Transverse colon (tissue), 4 donors: ENCODE measurements around the gene MRC1. TPM values are rescaled to one million over a fixed set of nuclear protein-coding genes. Genes with fewer than 3 reads are reported as not detected.

Source experiments
- DNase-seq: peaks from one replicate; pipeline ENCODE4 v3.0.0-alpha.2; 2019
- H3K27ac ChIP-seq, 4 donors: fragments of 200-600 bp; sonication (generic); 2 replicates each; pipeline ENCODE4 v1.5.1; 2016 to 2018; ENCODE audit warnings: inconsistent platforms in 4 of 4
- H3K27me3 ChIP-seq: fragments of 200-600 bp; sonication (generic); 2 replicates; pipeline ENCODE4 v1.5.1; 2017; ENCODE audit warnings: inconsistent platforms
- H3K36me3 ChIP-seq, 4 donors: fragments of 200-600 bp; sonication (generic); 2 replicates each; pipeline ENCODE4 v1.5.1; 2017 to 2019; ENCODE audit warnings: inconsistent platforms in 4 of 4
- H3K4me1 ChIP-seq, 4 donors: fragments of 200-600 bp; sonication (generic); 2 replicates each; pipeline ENCODE4 v1.5.1; 2017 to 2020; ENCODE audit warnings: inconsistent platforms in 4 of 4
- H3K4me3 ChIP-seq, 4 donors: fragments of 200-600 bp; sonication (generic); 1 replicate in 1 of 4; 2 replicates in 3 of 4; pipeline versions ENCODE4 v1.5.1 to v1.6.1; 2017 to 2019; ENCODE audit warnings: inconsistent platforms in 4 of 4
- H3K9me3 ChIP-seq, 2 donors: fragments of 200-600 bp; sonication (generic); 2 replicates each; pipeline ENCODE4 v1.5.1; 2017 to 2019; ENCODE audit warnings: inconsistent platforms in 2 of 2
- CTCF ChIP-seq, 5 experiments: fragments of 200-600 bp in 3 of 5; fragments of 450-650 bp in 2 of 5; sonication (generic) in 3 of 5; IDR thresholded peaks; 1 replicate in 2 of 5; 2 replicates in 3 of 5; pipeline ENCODE4 v1.5.1; 2016 to 2017; ENCODE audit warnings: antibody characterized with exemption in 5 of 5, inconsistent platforms in 3 of 5, mild to moderate bottlenecking in 2 of 5, moderate library complexity in 1 of 5
- EP300 ChIP-seq: sonication (generic); formaldehyde crosslinking; IDR thresholded peaks from one replicate; pipeline ENCODE4 v1.6.1; 2017; ENCODE audit warnings: antibody characterized with exemption, low read depth
- POLR2A ChIP-seq: fragments of 450-650 bp; IDR thresholded peaks from one replicate; pipeline ENCODE4 v1.6.1; 2016; ENCODE audit warnings: antibody characterized with exemption, mild to moderate bottlenecking, moderate library complexity
- POLR2AphosphoS5 ChIP-seq, 3 donors: sonication (generic); formaldehyde crosslinking; IDR thresholded peaks; one replicate each; pipeline ENCODE4 v1.6.1; 2016; ENCODE audit warnings: antibody characterized with exemption in 3 of 3
- WGBS, 2 donors: methylation state at CpG; one replicate each; pipeline ENCODE4 v1.1.5; 2018; ENCODE audit warnings: low coverage in 1 of 2; 5-methylcytosine and 5-hydroxymethylcytosine counted together
- in situ Hi-C, 4 donors: fragments of 200-750 bp; cut with MboI; loops; one replicate each; pipeline versions ENCODE4 v1.15.0 to v1.15.1; 2017; ENCODE audit warnings: low sequenced_read_pairs in 3 of 4, low pct_ligation_motif_present in 1 of 4, low pct_unique_long_range_greater_than_20kb in 1 of 4
- intact Hi-C: fragments of 100-400 bp; cut with DNase I; formaldehyde crosslinking; loops from one replicate; pipeline ENCODE4 v1.15.1; 2023; ENCODE audit warnings: low total_unique reads
- total RNA-seq, 4 donors: library from RNA; depleted of rRNA; stranded (reverse); fragments of >200 nt; gene quantifications; one replicate each; pipeline ENCODE4 v1.1.0, GENCODE V29; 2016

MRC1 gene
- total RNA-seq, 4 donors from 2014 or later = 2.8 to 22.1 (median 15.2) TPM

- in situ Hi-C loops = loop anchor here in 1 of 4 donors (10.0 kb wide), 1 partner anchor 301 kb away; no protein-coding TSS in a partner anchor
- 65 to 85% methylated on average over 2 to 5 of the region's 5 CpGs for WGBS, 2 donors
- intact Hi-C loops = no loop called here
These were observed 104.5 kb downstream of the MRC1 start for GRCh38 chr10:17913604-17914003.

GRCh38 chr10:17914169-17915045, 105.3 kb downstream of the MRC1 start:
- no peaks in the 10 kb centered on the region for H3K4me1 ChIP-seq
- H3K4me3 ChIP-seq = no peak overlapping the region
- intact Hi-C loops (no loop called here), in situ Hi-C loops (loop anchor here in 1 of 4 donors (10.0 kb wide), 1 partner anchor 300 kb away; no protein-coding TSS in a partner anchor)
- H3K9me3 ChIP-seq = no peaks in the 10 kb centered on the region
- no peaks in the 10 kb centered on the region for H3K36me3 ChIP-seq
- no peak overlapping the region for H3K27ac ChIP-seq
- H3K27me3 ChIP-seq = no peaks in the 10 kb centered on the region
- no peak for DNase-seq
- 73 to 94% methylated on average over 5 of the region's 5 CpGs for WGBS, 2 donors
- TF ChIP-seq POLR2AphosphoS5 (IDR thresholded peaks at IDR 0.05) (no peak), EP300 (no peak), CTCF (IDR thresholded peaks at IDR 0.05) (no peak), POLR2A (no peak)

More at GRCh38 chr10:17913604-17914003, 104.5 kb downstream of the MRC1 start:
- Histone ChIP-seq H3K27me3 (no peaks in the 10 kb centered on the region), H3K36me3 (no peaks in the 10 kb centered on the region), H3K27ac (no peak overlapping the region), H3K9me3 (no peaks in the 10 kb centered on the region), H3K4me3 (no peak overlapping the region), H3K4me1 (no peaks in the 10 kb centered on the region)
- no peak for TF ChIP-seq POLR2A
- TF ChIP-seq CTCF (IDR thresholded peaks at IDR 0.05) = no peak
- no peak for TF ChIP-seq POLR2AphosphoS5 (IDR thresholded peaks at IDR 0.05)
- TF ChIP-seq EP300 = no peak
- DNase-seq = no peak

GRCh38 chr10:17915181-17915580, 106.0 kb downstream of the MRC1 start:
- H3K27ac ChIP-seq = no peak overlapping the region
- 76 to 92% methylated on average over 3 to 4 of the region's 4 CpGs for WGBS, 2 donors
- H3K27me3 ChIP-seq = no peaks in the 10 kb centered on the region
- intact Hi-C loops (no loop called here), in situ Hi-C loops (loop anchor here in 1 of 4 donors (10.0 kb wide), 1 partner anchor 300 kb away; no protein-coding TSS in a partner anchor)
- no peak for TF ChIP-seq CTCF (IDR thresholded peaks at IDR 0.05)
- peak; percentile 36 to 63 (median 47) for TF ChIP-seq POLR2AphosphoS5 (IDR thresholded peaks at IDR 0.05)
- H3K4me3 ChIP-seq = no peak overlapping the region
- no peaks in the 10 kb centered on the region for H3K9me3 ChIP-seq
- no peaks in the 10 kb centered on the region for H3K36me3 ChIP-seq
- no peak for DNase-seq
- no peaks in the 10 kb centered on the region for H3K4me1 ChIP-seq

- Histone ChIP-seq H3K27me3 (no peaks in the 10 kb centered on the region), H3K36me3 (no peaks in the 10 kb centered on the region), H3K27ac (no peak overlapping the region), H3K4me3 (no peak overlapping the region), H3K9me3 (no peaks in the 10 kb centered on the region), H3K4me1 (no peaks in the 10 kb centered on the region)
- 74 to 83% methylated on average over 8 to 12 of the region's 12 CpGs for WGBS, 2 donors
- TF ChIP-seq EP300 = no peak
- TF ChIP-seq POLR2AphosphoS5 (IDR thresholded peaks at IDR 0.05) = no peak
- no peak for TF ChIP-seq POLR2A
- TF ChIP-seq CTCF (IDR thresholded peaks at IDR 0.05) = no peak
- no peak for DNase-seq
- intact Hi-C loops = no loop called here
- in situ Hi-C loops = loop anchor here in 1 of 4 donors (10.0 kb wide), 1 partner anchor 296 kb away; no protein-coding TSS in a partner anchor
These were observed 109.2 kb downstream of the MRC1 start for GRCh38 chr10:17918187-17918903.
